GM19395 (cell line): Measurements from ENCODE around the gene PSG4.
"Not testable (repeated sequence)": the region's sequence is repeated elsewhere in the genome, so short reads cannot be mapped to it uniquely, and the experiment has no call there.

ENCODE experiments used
- ATAC-seq: cut with Tn5 transposase; IDR thresholded peaks from one replicate; pipeline ENCODE4 v1.9.1; 2021; ENCODE audit warnings: mild to moderate bottlenecking, moderate library complexity; ENCODE audit not compliant: unreplicated experiment

PSG4 gene

DNA sequence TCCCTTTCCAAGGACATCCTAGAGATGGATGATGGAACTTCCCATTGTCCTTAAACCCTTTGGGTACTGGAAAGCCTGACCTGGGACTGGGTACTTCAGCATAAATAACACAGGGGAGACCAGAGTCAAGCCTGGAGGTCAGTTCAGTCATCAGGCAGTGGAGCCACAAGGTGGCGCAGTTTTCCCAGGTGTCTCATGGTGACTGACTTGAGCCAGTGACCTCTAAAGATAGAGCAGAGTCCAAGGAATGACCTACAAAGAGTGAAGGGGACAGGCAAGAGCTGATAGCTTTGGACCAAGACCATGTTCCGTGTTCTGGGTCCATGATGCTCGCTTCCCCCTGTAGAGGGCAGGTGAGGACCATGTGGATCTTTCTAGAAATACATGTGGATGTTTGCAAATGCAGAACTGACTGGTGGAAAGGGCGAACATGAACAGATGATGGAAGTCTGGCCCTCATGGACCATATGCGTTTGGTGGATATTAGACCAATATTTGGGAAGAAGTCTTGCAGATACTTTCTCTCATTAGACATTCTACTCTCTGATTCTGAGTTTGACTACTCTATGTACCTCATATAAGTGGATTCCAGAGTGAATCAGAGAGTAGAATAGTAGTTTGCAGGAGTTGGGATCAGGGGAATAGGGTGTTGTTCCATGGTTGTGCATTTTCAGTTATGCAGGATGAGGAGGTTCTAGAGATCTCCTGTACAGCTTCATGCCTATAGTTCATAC is 6.6 kb downstream of the PSG4 start:
- not testable (repeated sequence) for ATAC-seq

DNA sequence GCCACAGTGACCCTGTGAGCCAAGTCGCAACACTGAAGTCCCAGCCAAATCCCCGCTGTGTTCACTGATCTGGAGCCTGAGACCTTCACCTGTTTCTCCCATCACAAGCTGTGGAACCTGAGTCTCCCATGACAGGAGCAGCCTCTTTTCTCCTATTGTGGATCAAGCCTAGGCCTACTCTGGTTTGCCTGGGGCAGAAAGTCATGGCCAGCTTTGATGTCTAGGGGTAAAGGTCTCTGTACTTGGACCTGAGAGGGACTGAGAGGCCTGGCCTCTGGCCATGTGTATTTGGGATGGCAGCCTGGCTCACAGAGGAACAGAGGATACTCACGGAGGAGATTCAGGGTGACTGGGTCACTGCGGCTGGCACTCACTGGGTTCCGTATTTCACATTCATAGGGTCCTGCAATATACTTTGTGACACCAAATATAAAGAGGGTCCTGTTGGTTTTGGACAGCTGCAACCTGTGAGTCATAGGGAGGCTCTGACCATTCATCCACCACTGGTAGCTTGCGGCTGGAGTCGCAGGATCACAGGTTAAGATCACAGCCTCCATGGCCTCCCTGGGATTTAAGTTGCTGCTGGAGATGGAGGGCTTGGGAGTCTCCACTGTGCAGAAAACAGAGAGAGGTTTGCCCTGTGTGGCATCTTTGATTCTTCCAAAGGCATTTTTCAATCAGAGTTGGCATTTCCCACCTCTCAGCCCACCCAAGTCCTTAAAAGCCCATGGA is 7.6 kb downstream of the PSG4 start:
- not testable (repeated sequence) for ATAC-seq

DNA sequence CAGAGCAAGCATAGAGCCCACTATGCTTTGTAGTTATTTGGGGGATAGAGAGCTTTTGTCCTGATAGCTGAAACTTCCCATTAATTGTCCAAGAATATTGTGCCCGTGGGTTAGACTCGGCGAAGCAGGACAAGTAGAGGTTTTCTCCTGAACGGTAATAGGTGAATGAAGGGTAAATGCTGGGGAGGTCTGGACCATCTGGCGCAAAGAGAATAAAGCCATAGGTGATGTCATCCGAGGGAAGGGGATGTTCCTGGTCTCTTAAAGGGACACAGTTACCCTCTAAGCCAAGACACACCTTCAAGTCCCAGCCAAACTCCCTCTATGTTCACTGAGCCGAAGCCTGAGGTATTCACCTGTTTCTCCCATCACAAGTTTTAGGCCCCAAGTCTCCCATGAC is 11.0 kb downstream of the PSG4 start:
- not testable (repeated sequence) for ATAC-seq

DNA sequence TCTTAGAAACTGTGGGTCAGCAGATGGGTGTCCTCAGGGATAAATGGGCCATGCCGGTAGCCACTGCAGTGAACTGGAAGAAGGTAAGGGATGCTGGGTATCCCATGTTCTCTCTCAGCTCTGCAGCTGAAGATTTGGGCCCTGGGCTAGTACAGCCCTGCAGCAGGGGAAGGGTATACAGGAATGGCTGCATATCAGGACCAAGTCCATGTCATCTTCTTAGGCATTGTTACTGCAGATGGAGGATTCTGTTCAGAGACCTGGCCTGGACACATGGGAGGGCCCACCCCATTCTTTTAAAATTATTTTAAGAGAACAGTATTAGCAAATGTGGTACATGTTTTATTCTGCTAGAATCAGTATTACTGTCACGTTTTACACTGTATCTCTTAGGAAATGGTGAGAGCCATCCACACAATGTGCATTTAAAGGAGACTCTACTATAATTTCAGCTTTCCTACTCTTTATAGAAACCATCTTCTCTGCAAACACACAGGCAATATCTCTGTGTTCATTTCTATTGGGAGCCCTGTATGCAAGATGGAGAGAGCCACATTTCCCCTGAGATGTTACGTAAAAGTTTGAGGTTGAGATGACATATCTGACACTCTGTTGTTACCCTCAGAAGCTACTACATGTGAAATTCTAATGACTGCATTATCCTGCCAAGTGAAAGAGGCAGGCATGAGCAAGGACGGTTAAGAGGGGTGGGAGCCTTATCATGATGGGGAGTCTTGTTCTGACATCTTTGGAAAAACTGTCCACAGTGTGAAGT is 12.9 kb downstream of the PSG4 start:
- ATAC-seq, result not testable (repeated sequence)

DNA sequence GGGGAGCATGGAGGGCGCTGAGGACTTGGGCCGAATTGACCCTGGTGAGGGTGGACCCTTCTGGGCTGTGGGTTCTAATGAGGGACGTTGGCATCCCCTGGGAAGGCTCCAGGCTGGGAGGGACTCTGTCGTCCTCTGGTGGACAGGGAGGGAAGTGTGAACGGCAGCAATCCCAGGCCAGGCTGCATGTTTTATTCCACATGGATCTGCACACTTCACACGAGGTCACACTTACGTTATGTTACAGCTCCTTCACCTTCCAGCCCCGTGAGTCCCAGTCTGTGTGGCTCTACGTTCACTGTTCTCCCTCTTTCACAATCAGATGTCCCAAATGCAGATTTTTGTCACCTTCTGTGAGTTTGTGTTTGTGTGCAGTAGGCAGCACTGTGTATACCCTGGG is 17.3 kb downstream of the PSG4 start:
- not testable (repeated sequence) for ATAC-seq

DNA sequence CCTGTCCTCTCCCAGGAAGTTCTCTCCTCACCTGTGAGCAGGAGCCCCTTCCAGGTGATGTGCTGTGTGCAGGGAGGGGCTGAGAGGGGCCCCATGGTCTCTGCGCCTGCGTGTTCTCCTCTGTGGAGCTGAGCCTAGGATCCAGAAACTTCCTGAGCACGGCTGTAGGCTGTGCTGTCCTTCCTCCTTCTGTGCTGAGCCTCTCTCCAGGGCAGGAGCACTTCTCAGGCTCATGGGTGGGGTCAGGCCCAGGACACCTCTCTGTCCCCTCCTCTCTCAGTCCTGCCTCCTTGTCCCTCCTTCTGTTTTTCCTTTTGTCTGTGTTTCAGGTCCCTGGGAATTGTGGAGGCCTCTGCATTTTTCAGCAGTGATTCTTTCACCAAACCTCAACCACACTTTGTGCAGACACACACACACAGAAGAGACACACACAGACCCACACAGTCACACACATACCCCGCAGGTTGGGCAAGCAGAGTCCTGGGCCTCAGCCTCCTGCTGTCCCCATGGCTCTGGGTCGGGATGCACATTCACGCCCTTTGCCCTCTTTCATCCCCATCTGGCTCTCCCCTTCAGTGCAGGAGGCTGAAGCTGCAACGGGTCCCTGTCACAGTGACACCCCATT is 19.0 kb downstream of the PSG4 start, which contains the start of gene PSG5:
Gene PSG5 (minus strand): TSS at position 226 of the 625 bp plus-strand sequence. CDS start 131 bp downstream, at position 95.
- ATAC-seq, result not testable (repeated sequence)

DNA sequence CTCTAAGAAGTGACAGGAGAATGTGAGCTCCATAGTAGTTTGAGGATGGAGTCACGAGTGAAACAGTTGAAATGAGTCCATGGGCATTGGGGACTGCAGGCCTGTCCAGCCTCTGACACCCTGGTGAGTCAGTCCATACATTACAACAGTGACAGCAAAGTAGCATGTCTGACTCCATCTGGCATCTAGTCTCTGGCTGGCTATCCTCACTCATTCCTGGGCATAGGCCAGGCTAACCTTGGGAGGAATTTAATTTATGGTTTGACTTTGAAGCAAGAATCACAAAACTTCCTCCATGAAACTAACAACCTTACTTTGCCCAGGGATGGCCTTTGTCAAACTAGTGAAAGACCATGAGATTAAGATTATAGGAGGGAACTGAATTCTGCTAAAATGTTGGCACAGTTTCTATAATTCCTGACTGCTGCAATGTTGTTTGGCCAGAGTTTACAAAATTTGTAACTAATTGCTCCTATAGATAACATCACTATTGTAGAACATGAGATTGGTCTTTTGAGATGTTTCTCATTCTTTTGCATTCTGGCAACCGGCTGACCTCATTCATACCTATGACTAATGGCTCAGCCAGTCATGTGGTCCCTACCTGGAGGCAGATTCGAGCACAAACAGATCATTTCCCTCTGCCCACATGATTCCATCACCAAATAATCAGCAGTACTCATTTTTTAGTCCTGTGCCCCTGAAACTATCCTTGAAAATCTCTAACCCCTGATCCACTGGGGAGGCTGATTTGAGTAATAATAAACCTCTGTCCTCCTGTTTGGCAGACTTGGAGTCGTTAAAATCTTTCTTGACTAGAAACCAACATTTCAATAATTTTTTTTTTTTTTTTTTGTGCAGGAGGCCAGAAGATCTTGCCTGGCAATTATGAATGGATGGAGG is 23.3 kb downstream of the PSG4 start:
- not testable (repeated sequence) for ATAC-seq

DNA sequence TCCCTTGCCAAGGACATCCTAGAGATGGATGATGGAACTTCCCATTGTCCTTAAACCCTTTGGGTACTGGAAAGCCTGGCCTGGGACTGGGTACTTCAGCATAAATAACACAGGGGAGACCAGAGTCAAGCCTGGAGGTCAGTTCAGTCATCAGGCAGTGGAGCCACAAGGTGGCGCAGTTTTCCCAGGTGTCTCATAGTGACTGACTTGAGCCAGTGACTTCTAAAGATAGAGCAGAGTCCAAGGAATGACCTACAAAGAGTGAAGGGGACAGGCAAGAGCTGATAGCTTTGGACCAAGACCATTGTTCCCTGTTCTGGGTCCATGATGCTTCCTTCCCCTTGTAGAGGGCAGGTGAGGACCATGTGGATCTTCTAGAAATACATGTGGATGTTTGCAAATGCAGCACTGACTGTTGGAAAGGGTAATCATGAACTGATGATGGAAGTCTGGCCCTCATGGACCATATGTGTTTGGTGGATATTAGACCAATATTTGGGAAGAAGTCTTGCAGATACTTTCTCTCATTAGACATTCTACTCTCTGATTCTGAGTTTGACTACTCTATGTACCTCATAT is 25.8 kb downstream of the PSG4 start:
- ATAC-seq, result not testable (repeated sequence)

DNA sequence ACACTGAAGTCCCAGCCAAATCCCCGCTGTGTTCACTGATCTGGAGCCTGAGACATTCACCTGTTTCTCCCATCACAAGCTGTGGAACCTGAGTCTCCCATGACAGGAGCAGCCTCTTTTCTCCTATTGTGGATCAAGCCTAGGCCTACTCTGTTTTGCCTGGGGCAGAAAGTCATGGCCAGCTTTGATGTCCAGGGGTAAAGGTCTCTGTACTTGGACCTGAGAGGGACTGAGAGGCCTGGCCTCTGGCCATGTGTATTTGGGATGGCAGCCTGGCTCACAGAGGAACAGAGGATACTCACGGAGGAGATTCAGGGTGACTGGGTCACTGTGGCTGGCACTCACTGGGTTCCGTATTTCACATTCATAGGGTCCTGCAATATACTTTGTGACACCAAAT is 26.9 kb downstream of the PSG4 start:
- not testable (repeated sequence) for ATAC-seq

DNA sequence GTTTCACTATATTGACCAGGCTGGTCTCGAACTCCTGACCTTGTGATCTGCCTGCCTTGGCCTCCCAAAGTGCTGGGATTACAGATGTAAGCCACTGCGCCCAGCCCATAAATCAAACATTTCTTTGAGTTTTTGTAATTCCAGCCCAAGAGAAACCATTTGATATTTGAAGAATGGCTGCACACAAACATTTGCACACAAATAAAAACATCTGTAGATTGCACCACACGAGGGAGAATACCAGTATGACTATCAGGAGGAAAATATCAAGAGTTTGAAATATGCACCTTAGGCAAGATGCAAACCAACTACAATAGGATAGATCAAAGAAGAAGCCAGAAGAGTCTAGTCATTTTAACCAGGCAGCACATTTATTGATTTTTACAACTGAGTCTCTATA is 39.5 kb downstream of the PSG4 start:
- ATAC-seq, result not testable (repeated sequence)

DNA sequence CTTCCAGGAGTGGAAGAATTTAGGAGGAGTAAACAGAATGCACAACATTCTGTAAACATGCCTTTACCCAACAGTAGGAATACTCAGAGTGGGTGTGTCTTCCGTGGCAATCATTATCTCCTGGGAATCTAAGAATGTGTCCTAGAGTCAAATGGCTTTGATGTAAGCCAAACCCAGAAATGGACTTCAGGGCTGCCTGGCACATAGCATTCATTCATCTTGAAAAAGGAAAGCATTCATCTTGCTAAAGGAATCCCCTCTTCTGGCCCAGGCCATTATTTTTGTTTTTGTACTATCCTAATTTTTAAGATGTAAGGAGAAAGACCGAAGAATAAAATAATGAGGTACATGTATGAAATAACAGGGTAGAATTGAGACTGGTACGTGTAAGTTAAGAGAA is 42.3 kb downstream of the PSG4 start:
- not testable (repeated sequence) for ATAC-seq

DNA sequence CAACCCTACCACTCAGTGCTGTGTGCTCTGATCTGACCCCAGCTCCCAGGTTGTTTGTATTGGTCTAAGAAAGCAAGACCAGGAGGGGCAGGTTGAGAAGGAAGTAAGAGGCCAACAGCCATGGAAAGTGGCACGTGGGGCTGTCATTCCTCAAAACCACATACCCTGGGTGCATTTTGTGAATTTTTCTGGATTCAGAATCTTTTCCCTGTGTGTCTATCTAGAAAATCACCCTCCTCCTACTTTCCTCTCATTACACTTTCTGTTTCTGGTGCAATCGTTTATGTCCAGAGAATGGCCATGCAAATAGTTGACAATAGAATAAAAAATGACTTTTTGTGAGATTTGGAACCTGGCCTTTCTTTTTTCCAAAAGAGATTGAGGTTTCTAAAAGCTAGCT is 43.2 kb downstream of the PSG4 start:
- ATAC-seq, result not testable (repeated sequence)

DNA sequence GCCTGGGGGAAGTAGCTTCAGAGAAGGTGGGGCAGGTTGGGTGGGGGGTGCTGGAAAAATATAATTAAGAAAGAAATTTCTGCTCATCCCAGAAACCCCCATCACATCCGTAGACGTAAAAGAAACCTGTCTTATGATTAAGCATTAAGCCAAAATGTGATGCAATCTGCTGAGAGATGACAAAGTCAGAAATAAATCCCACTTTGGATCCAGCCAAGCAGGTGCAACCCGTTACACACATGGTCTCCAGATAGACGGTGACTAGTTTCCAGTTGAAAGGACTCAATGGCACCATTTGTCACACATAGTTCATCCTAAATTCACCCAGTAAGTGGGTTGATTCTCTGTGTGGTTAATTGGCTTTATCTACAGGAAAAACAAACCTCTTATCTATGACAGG is 53.2 kb downstream of the PSG4 start:
- no peak for ATAC-seq

DNA sequence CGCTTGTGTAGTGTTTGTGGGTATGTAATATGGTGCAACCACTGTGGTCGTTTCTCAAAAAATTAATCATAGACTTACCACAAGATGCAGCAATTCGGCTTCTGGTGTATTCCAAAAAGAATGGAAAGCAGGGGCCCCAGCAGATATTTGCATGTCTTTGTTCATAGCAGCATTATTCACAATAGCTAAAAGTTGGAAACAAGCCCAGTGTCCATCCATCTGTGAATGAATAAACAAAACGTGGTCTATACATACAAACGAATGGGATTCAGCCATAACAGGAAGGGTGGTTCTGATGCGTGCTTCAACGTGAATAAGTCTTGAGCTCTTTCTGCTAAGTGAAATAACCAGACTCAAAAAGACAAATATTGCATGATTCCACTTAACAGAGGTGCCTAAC is 55.6 kb downstream of the PSG4 start:
- not testable (repeated sequence) for ATAC-seq

DNA sequence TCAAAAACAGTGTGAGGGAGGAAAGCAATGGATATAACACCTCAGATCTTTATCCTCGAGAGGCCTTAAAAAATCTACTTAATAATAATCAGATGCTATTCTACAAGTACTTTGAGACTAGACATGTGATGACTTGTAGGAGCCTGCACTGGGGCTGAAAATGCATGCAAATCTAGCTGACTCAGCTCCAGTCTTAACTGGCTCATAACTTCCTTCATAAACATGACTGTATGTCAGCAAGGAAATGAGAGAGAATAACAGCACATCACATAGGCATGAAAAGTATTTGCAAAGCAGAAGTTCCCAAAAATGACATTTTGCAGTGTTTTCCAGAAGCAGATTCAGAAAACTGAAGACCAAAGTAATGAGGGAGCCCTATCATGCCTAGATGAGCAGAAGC is 57.2 kb downstream of the PSG4 start:
- no peak for ATAC-seq
